Osteoblast (primary cell): ENCODE measurements around the gene ZC2HC1B. TPM values are rescaled to one million over a fixed set of nuclear protein-coding genes. Genes with fewer than 3 reads are reported as not detected.

Experiments
- DNase-seq: peaks from one replicate; pipeline ENCODE4 v3.0.0; 2011; ENCODE audit warnings: low spot score, mixed read lengths; ENCODE audit not compliant: insufficient read length; ENCODE audit errors: missing footprints
- H2AFZ ChIP-seq: 2 replicates; pipeline ENCODE4 v1.6.0; 2011; ENCODE audit warnings: mild to moderate bottlenecking, low read length
- H3K27ac ChIP-seq: 2 replicates; pipeline ENCODE4 v1.5.1; 2011; ENCODE audit warnings: mild to moderate bottlenecking, low read depth, low read length, moderate library complexity
- H3K27me3 ChIP-seq: 2 replicates; pipeline ENCODE4 v1.6.0; 2012; ENCODE audit warnings: mild to moderate bottlenecking, control low read depth, inconsistent platforms, low read length, moderate library complexity; ENCODE audit not compliant: insufficient read depth
- H3K36me3 ChIP-seq: 2 replicates; pipeline ENCODE4 v1.5.1; 2011; ENCODE audit warnings: mild to moderate bottlenecking, low read length, control low read depth, moderate library complexity; ENCODE audit not compliant: insufficient read depth
- H3K4me1 ChIP-seq: 2 replicates; pipeline ENCODE4 v1.5.1; 2011; ENCODE audit warnings: mild to moderate bottlenecking, low read length, control low read depth, moderate library complexity; ENCODE audit not compliant: insufficient read depth
- H3K4me2 ChIP-seq: 2 replicates; pipeline ENCODE4 v1.6.0; 2011; ENCODE audit warnings: mild to moderate bottlenecking, low read length; ENCODE audit not compliant: insufficient read depth
- H3K4me3 ChIP-seq: fragments of 200-600 bp; sonication (generic); 3 replicates; pipeline ENCODE4 v1.5.1; 2012; ENCODE audit warnings: mild to moderate bottlenecking, low read length, inconsistent platforms; ENCODE audit not compliant: insufficient read depth
- H3K79me2 ChIP-seq: 2 replicates; pipeline ENCODE4 v1.6.0; 2012; ENCODE audit warnings: mild to moderate bottlenecking, low read length, control low read depth, inconsistent platforms; ENCODE audit not compliant: insufficient read depth
- H3K9me3 ChIP-seq: 2 replicates; pipeline ENCODE4 v1.5.1; 2011; ENCODE audit warnings: low read depth, low read length, control low read depth
- H4K20me1 ChIP-seq: 2 replicates; pipeline ENCODE4 v1.6.0; 2012; ENCODE audit warnings: mild to moderate bottlenecking, low read length, control low read depth; ENCODE audit not compliant: insufficient read depth
- CTCF ChIP-seq: IDR thresholded peaks from 2 replicates; pipeline ENCODE4 v1.5.1; 2011; ENCODE audit warnings: mild to moderate bottlenecking, low read depth, low read length, moderate library complexity; ENCODE audit errors: extremely low read depth
- total RNA-seq: library from RNA; depleted of rRNA; stranded (reverse); fragments of >200 nt; gene quantifications from 2 replicates; pipeline ENCODE4 v1.2.3, GENCODE V29; 2012

Gene ZC2HC1B
- total RNA-seq, 1 donor = not detected

GRCh38 chr6:143823548-143823947 lies 40.7 kb upstream of the ZC2HC1B start:
- no peaks in the 10 kb centered on the region for H3K27me3 ChIP-seq
- no peaks in the 10 kb centered on the region for H3K36me3 ChIP-seq
- DNase-seq = no peak
- H3K4me1 ChIP-seq = no peaks in the 10 kb centered on the region
- H4K20me1 ChIP-seq = no peaks in the 10 kb centered on the region
- no peaks in the 10 kb centered on the region for H3K79me2 ChIP-seq
- H3K9me3 ChIP-seq = no peaks in the 10 kb centered on the region
- H3K4me2 ChIP-seq = no peak overlapping the region
- no peak overlapping the region for H3K4me3 ChIP-seq
- H3K27ac ChIP-seq = no peak overlapping the region
- no peak for TF ChIP-seq CTCF
- H2AFZ ChIP-seq = no peak overlapping the region

- Histone ChIP-seq H3K27me3 (no peaks in the 10 kb centered on the region), H3K27ac (no peak overlapping the region), H3K9me3 (no peaks in the 10 kb centered on the region), H2AFZ (no peak overlapping the region), H3K4me2 (no peak overlapping the region), H3K36me3 (no peaks in the 10 kb centered on the region), H3K4me1 (no peaks in the 10 kb centered on the region), H3K79me2 (no peaks in the 10 kb centered on the region), H3K4me3 (no peak overlapping the region), H4K20me1 (no peaks in the 10 kb centered on the region)
- no peak for DNase-seq
- no peak for TF ChIP-seq CTCF
These were observed 35.7 kb upstream of the ZC2HC1B start for GRCh38 chr6:143828572-143828971.

GRCh38 chr6:143836150-143836549 lies 28.1 kb upstream of the ZC2HC1B start:
- no peaks in the 10 kb centered on the region for H3K36me3 ChIP-seq
- DNase-seq = no peak
- TF ChIP-seq CTCF = no peak
- H3K9me3 ChIP-seq = no peaks in the 10 kb centered on the region
- H2AFZ ChIP-seq = no peak overlapping the region
- no peak overlapping the region for H3K4me3 ChIP-seq
- H3K79me2 ChIP-seq = no peaks in the 10 kb centered on the region
- H3K27me3 ChIP-seq = no peaks in the 10 kb centered on the region
- H3K27ac ChIP-seq = no peak overlapping the region
- no peaks in the 10 kb centered on the region for H3K4me1 ChIP-seq
- no peak overlapping the region for H3K4me2 ChIP-seq
- H4K20me1 ChIP-seq = no peaks in the 10 kb centered on the region

- H3K9me3 ChIP-seq = no peaks in the 10 kb centered on the region
- peaks cover 3% of the 10 kb centered on the region for H3K4me1 ChIP-seq
- no peak for TF ChIP-seq CTCF
- no peak overlapping the region for H3K27ac ChIP-seq
- no peak overlapping the region for H2AFZ ChIP-seq
- H3K36me3 ChIP-seq = no peaks in the 10 kb centered on the region
- H3K79me2 ChIP-seq = peaks cover 3% of the 10 kb centered on the region
- no peak overlapping the region for H3K4me3 ChIP-seq
- H3K27me3 ChIP-seq = no peaks in the 10 kb centered on the region
- H3K4me2 ChIP-seq = no peak overlapping the region
- DNase-seq = no peak
- H4K20me1 ChIP-seq = no peaks in the 10 kb centered on the region
These were observed 25.9 kb upstream of the ZC2HC1B start for GRCh38 chr6:143838395-143838794.
